ENCODE results near the gene ICAM5.
"Not testable (repeated sequence)": the region's sequence is repeated elsewhere in the genome, so short reads cannot be mapped to it uniquely, and the experiment has no call there.

The ICAM5 gene

DNA sequence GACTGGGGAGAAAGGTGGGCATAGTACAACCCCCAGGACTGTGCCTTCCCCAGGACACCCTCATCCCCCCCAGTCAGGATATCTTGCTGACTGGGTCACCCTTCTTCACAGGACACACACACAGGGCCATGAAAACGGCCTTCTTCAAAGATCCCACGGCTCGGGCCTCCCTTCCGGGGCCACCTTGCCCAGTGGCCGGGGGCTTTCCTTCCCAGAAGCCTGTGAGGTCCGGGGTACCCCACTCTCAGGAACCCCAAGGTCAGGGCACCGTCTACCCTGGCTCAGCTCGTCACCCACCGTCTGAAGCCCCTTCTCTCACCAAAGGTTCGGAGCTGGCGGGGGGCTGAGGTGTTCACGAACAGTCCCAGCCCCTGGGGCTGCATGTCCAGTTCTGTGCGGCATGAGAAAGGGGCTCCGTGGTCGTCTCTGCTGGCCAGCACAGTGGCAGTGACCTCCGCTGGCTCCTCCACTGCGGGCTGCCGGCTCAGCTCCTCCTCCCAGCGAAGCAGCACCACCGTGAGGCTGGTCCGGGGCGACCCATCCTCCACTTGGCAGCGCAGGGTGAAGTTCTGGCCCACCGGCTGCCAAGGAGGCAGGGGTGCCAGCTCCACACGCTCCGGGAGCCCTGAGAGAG, 45.7 kb downstream of the ICAM5 start:
- intact Hi-C loops (cut with DNase I): loop anchor here (10.0 kb wide), 1 partner anchor 71 kb away; no protein-coding TSS in a partner anchor
- DNase-seq: no peak

DNA sequence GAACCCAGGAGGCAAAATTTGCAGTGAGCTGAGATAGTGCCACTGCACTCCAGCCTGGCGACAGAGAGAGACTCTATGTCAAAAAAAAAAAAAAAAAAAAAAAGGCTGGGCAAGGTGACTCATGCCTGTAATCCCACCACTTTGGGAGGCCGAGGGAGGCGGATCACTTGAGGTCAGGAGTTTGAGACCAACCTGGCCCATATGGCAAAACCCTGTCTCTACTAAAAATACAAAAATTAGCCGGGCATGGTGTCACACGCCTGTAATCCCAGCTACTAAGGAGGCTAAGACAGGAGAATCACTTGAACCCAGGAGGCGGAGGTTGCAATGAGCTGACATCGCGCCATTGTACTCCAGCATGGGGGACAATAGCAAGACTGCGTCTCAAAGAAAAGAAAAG, 47.0 kb downstream of the ICAM5 start:
- intact Hi-C loops (cut with DNase I): loop anchor here (10.0 kb wide), 1 partner anchor 72 kb away; no protein-coding TSS in a partner anchor

DNA sequence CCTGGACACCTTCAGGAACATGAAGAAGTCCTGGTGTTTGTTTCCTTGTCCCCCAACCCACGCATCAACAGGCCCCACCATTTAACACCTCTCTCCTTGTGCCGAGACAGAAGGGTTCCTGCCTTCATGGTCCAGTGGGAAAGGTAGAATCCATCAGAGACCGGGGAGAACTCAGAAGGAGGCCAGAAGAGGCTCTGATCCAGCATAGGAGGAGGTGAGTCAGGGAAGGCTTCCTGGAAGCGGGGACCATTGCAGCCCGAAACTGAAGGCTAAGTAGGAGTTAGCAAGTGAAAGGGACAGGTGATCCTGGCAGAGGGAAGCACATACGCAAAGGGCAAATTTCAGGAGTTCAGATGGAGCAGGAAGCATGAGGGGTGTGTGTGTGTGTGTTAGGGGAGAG, 49.2 kb downstream of the ICAM5 start:
- intact Hi-C loops (cut with DNase I): loop anchor here (10.0 kb wide), 1 partner anchor 74 kb away; no protein-coding TSS in a partner anchor
- DNase-seq: no peak

More for the DNA sequence above, 47.0 kb downstream of the ICAM5 start:
- not testable (repeated sequence) for DNase-seq

DNA sequence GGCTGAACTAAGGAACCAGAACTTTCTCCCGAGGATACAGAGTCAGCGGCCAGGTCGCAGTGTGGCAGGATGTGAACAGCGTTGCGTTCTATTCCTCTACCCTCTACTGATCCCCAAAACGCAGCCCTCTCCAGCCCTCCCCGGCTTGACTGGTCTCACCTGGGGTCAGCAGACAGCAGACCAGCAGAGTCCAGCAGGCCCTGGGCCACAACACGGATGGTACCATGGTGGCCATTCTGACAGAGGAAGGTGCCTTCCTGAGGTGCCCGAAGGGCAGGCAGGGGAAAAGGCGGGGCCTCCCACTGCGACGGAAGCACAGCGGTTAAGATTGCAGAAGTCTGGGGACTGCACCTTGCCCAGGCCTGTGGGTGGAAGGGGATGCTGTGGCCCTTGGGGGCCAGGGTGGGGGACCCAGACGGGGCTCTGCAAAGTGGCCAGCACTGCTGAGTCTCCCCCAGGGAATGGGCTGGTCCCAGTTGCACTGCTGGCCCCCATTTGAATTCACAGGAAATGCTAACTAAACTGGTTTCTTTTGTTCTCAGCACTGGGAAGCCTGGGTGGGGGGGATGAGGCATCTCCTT, 49.7 kb downstream of the ICAM5 start, which contains the start of gene ICAM3:
TSS of gene ICAM3 (minus strand) at position 245 of the 581 bp plus-strand sequence. CDS start at position 235, 10 bp downstream.
- no peak for DNase-seq
- intact Hi-C loops (cut with DNase I): loop anchor here (10.0 kb wide), 1 partner anchor 75 kb away; no protein-coding TSS in a partner anchor

DNA sequence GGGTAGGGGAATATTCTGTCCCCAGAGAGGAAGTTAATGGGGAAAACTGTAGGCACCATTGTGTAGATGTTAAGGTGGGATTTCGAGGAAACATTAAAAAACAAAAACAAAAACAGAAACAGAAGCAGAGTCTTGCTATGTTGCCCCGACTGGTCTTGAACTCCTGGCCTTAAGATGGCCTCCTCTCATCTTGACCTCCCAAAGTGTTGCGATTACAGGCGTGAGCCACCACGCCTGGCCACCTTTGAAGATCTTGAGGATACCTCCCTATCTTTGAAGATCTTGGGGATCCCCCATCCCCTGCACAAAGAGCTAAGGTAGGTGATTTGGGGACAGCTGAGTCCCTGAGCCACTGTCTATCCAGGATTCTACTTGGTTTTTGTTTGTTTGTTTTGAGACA, 50.2 kb downstream of the ICAM5 start:
- intact Hi-C loops (cut with DNase I): loop anchor here (10.0 kb wide), 1 partner anchor 75 kb away; no protein-coding TSS in a partner anchor

DNA sequence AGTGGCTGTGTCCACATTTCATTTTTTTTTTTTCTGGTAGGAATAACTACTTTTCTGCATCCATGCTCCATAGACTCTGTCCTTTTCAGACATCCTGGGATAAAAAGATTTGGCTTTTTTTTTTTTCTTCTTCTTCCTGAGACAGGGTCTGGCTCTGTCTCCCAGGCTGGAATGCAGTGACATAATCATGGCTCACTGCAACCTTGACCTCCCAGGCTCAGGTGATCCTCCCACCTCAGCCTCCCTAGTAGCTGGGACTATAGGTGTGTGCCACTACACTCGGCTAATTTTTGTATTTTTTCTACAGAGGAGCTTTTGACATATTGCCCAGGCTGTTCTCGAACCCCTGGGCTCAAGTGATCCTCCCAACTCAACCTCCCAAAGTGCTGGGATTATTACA, 53.7 kb downstream of the ICAM5 start:
- intact Hi-C loops (cut with DNase I): no loop called here
- no peak for DNase-seq

More for the DNA sequence above, 50.2 kb downstream of the ICAM5 start:
- DNase-seq: no peak

DNA sequence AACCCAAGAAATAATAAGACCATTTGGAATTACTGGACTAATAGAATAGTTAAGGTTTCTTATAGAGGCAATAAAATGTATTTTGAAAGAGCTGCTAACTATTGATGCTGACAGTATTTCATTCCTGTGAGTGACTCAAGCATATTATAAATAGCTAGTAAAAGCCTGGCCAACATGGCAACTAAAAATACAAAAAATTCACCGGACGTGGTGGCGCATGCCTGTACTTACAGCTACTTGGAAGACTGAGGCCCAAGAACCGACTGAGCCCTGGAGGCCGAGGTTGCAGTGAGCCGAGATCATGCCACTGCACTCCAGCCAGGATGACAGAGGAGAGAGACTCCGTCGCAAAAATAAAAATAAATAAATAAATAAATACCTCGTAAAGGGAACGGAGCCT, 55.0 kb downstream of the ICAM5 start:
- intact Hi-C loops (cut with DNase I): no loop called here
- DNase-seq: peak in 1 of 10 donors; percentile 13

Measured in posterior cingulate gyrus (tissue), 11 donors.